ENCODE measurements around the gene HOXD9. TPM values are rescaled to one million over a fixed set of nuclear protein-coding genes. Genes with fewer than 3 reads are reported as not detected.

The HOXD9 gene
- 100 to 1,000 TPM in 1 of 4 donors, 10 to 100 TPM in 3; 58.0 to 106 (median 69.1) TPM for polyA plus RNA-seq (ENCODE audit: insufficient read length in 4 of 4)

DNA sequence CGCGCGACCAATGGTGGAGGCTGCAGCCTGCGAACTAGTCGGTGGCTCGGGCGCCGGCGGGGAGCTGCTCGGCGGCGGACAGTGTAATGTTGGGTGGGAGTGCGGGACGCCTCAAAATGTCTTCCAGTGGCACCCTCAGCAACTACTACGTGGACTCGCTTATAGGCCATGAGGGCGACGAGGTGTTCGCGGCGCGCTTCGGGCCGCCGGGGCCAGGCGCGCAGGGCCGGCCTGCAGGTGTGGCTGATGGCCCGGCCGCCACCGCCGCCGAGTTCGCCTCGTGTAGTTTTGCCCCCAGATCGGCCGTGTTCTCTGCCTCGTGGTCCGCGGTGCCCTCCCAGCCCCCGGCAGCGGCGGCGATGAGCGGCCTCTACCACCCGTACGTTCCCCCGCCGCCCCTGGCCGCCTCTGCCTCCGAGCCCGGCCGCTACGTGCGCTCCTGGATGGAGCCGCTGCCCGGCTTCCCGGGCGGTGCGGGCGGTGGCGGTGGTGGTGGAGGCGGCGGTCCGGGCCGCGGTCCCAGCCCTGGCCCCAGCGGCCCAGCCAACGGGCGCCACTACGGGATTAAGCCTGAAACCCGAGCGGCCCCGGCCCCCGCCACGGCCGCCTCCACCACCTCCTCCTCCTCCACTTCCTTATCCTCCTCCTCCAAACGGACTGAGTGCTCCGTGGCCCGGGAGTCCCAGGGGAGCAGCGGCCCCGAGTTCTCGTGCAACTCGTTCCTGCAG, at the start of gene HOXD9:
HOXD9 (plus strand) TSS at position 37 of the 728 bp plus-strand sequence; CDS start at position 87, 50 bp downstream.
- DNase-seq (ENCODE audit: low read depth in 4 of 4, low spot score in 3 of 4): no peak

DNA sequence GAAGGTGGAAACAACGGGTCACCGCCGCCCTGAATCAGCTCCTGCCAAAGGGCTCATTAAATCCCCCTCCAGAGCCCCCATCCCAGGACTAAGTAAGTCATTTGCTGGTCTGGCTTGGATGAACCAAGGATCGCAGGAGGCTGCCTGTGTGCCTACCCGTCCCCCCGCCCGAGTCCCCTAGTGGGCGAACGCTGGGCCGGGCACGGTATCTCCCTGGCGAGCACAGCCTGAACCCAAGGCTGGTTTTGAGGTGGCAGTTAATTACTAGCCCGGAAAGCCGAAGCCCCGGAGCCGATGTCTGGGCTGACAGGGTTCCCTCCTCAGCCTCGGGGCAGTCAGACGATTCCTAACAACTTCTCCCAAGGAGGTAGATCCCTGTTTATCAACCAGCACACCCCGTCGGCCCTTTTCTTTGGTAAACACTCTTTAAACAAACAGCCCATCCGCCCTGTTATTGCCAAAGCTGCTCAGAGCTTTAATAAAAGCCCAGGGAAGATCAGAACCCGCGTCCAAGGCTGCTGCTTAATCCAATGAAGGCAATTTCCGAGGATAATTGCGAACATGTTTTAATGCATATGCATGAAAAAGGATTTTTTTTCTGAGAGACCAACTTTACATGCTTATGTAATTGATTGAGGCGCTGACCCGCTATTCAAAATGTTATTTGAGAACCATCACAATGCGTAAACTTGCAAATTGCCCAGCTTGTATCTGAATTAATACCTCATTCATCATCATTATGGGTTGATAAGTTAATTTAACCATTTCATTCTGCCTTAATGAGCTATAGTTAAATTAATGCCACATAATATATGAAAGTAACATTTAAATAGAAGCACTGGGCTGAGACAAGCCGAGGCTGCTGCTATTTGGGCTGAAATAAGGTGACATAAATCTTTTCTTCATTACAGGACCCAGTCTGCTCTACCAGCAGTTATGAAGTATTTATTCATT, 49.3 kb upstream of the HOXD9 start:
- no peak for DNase-seq (ENCODE audit: low read depth in 4 of 4, low spot score in 3 of 4)

DNA sequence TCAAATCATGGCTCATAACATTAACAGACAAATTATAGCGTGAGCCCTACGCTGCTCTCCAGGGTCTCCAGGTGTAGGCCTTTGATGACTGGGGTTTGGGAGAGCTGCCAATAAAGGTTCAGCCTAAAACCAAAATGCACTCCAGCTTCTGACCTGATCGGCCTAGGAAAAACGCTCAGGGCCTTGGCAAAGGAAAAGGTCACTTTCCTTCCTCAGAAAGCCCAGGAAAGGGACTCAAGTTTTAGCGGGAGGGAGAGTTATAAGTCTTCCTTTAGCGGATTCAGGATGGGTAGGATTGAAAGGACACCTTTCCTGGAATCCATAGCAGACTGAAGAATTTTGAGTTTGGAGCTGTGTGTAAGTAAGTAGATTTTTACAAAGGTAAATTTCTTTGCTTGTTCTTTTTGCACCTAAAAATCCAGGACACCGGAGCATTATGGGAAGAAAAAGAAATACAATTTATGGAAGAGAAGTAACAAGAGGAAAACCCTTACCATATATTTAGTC, 47.5 kb upstream of the HOXD9 start:
- DNase-seq (ENCODE audit: low read depth in 4 of 4, low spot score in 3 of 4): no peak

DNA sequence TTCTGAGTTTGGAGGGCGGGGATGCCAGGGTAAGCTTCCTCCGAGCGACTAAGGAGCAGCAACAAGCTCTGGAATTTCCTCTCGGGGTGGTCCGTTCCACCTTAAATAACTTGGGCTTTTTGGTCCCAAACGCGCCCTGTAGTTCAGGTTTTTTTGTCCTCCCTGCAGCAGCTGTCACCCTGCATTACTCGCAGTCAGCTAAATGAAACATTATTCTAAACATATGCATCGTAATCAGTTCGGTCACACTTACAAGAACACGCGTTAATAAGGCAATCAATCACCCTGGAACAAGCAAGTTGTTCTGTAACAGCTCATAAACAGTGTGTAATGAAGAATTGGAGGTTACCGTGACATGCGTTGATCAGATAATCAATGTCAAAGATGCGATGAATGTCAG, 47.0 kb upstream of the HOXD9 start:
- DNase-seq (ENCODE audit: low read depth in 4 of 4, low spot score in 3 of 4): no peak

DNA sequence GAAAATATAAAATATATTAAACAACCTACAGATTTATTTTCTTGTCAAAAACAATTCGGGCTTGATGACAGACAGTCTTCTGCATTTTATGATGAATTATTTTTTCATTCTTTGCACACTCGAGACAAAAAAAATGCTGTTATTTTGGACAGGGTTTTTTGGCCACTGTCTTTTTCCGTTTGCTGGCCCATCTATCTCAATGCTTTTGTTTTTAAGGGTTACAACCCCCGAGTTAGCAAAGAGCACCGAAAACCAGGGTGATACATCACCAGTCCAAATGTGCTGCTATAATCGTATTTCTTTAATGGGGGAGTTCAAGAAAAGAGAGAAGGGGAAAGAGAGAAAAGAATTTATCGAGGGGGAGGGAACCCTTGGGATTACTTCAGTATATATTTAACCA, 46.5 kb upstream of the HOXD9 start:
- DNase-seq (ENCODE audit: low read depth in 4 of 4, low spot score in 3 of 4): no peak

DNA sequence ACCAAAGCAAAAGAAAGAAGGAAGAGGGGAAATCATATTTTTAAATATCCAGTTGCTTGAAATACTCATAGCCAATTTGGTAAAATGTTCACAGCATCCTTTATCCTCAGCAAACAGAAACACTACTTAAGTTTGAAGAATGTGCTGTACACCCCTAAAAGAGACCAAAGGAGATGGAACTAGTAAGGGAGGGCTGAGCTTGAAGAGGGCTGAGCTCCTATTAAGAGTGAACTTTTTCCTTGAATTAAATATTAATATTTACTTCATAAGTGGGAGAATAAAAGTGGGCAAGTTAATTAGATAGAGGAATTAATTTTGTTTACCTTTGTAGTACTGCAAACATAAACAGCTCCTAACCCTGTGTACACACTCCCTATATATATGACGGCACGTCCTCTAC, 45.7 kb upstream of the HOXD9 start:
- DNase-seq (ENCODE audit: low read depth in 4 of 4, low spot score in 3 of 4): no peak

DNA sequence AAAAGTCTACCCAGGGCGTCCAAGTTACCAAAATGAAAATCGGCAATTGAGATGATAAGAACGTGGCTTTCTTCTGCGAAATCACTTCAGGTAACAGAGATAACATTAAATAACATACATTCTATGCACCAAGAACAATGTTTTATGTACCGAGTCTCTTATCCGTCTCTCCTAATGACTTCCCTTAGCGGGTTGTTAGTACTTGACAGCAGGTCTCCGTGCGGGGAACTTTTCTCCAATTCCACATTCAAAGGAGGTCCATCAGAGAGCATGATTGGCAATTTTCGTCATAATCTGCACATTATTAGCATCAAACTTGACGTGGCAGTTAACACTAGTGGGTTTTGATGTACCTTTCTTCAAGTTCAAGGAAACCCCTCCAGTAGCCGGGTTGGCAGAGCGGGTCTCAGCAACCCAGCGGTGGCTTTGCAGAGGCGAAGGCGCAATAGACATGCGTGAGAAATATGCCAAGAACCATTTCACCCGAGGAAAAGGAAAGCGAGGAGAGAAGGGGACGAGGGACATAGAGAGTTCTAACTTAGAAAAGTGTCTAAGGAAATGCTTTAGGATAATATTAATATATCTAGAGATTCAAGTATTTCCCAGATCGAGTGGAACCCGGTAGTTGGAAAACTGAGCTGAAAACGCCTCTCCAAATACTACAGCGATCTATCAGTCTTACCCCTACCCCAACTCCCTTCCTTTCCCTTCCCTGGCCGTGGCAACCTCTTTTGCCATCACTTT, 43.8 kb upstream of the HOXD9 start:
- no peak for DNase-seq (ENCODE audit: low read depth in 4 of 4, low spot score in 3 of 4)

DNA sequence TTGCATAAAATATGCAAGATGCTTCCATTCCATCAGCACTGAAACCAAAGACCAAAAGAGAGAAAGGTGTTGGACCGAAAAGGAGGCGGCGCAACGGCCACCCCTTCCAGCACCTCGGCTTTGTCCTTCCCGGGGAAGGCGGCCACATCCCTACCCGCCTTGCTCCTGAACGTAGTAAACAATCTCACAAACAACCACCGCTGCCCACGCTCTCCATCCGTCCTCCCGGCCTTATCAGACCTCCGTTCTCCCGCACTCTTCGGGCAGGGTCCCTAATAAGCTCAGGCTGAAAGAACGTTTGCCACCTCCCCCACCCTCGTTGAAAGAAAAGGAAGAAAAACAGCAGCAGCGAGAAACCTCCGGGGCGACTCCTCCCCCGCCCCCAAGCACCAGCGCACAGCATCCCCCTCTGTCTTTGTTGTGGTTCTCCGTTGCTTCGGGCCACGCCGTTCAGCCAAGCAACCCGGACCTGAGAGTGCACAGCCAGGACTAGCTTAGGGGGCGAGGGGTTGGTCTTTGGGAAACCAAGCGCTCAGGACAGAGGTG, 43.2 kb upstream of the HOXD9 start:
- no peak for DNase-seq (ENCODE audit: low read depth in 4 of 4, low spot score in 3 of 4)

DNA sequence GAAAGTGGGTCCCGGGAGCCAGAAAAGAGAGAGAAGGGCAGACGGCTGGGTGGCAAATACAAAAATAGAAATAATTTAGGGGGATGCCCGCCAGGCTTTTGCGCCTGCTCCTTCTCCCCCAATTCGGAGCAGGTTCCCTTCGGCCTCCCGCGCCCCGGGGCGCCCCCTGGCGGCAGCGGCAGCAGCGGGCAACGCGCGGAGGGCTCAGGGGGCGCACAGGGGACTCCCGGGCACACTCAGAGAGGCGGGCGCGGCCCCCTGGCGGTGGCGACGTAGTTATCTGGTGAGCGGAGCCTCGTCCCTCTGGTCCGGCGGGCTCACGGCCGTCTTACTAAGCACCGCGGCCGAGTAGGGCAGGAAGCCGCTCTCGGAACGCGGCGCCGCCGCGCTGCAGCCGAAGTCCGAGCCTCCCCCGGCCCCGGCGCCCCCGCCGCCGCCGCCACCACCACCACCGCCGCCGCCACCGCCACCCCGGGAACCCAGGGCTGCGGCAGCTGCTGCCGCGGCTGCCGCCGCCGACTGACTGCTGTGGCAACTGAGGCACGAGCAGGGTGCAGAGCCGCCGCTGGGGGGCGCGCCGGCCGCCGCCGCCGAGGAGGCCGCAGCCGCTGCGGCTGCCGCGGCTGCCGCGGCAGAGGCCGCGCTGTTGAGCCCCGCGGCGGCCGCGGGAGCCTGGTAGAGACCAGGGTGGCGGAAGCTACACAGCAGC, 42.5 kb upstream of the HOXD9 start:
- DNase-seq (ENCODE audit: low read depth in 4 of 4, low spot score in 3 of 4): no peak

DNA sequence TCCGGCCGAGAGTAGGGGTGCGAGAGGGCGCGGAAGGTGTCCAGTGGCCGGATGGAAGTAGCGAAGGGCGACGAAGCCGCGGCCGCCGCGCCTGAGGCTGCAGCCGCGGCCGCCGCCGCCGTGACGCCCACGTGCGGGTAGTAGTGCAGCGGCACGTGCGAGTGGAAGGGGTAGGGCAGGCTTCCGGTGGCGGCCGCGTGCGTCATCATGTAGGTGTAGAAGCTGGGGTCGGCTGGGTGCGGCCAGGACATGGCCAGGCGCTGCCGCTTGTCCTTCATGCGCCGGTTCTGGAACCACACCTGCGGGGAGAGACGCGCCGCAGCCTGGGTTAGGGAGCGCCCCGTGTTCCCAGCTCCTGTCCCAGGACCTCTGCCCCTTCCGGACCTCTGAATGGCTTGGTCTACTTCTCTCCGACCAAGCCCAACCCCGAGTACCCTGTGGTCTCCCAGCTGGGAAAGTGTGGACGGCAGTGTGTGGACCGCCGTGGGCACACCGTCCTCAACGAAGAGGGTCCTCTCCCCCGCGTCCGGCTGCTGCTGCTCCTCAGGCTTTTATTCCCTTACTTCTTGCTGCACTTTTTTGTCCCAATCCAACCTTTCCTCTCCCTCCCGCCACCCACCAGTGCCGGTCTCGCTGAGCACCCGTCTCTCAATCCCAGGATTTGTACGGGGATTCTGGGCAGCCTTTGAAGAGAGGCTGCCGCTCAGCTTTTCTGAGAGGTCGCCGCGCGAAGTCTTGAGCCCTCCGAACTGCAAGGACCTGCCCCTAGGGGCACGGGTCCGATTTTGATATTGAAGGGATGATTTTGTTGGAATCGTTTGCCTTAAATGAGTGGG, 41.8 kb upstream of the HOXD9 start:
- DNase-seq (ENCODE audit: low read depth in 4 of 4, low spot score in 3 of 4): no peak

DNA sequence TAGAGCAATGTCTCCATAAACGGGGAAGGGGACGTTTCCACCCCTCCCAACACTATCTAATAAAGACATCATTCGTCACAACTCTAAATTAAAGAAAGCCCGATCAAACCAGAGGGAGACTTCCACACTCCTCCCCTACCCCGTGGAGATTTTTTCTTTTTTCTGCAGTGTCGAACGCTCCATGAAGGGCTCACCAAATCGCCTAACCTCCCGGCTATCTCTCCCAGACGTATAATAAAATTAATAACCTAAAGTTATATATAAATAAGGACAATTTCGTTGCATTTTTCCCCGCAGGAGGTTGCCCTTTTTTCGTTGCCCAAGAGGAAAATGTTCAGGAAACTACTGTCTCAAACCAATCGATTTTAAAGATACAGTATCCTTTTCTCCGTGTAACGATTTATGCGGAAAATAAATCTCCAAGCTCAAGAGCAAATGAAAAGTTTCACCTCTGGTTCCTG, 41.1 kb upstream of the HOXD9 start:
- no peak for DNase-seq (ENCODE audit: low read depth in 4 of 4, low spot score in 3 of 4)

DNA sequence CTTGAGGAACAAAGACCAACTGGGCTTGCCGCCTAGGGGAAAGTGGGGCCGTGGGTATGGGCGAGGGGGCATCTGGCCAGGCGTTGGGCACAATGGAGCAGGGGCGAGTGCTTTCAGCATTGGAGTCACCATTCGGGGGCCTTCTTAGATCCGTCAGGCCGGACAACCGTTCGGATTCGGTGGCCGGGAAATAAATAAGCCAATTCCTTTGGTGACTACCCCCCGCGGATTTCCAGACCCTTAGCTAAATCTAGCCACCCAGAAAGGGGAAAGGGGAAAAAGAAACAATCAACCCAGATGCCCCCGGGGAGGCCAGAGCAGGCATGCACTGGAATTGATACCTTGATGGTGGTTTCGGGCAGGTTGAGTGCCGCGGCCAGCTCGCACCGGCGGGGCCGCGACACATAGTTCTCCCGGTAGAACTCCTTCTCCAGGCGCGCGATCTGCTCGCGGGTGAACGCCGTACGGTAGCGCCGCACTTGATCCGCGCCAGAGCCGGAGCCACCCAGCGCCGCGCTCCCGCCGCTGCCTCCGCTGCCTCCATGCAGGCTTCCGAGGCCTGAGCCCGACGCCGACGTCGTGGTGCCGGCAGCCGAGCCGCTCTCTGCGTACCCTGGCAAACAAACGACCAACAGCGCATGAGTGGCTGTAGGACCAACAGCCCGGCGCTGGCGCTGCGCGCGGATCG, 40.5 kb upstream of the HOXD9 start:
- no peak for DNase-seq (ENCODE audit: low read depth in 4 of 4, low spot score in 3 of 4)

DNA sequence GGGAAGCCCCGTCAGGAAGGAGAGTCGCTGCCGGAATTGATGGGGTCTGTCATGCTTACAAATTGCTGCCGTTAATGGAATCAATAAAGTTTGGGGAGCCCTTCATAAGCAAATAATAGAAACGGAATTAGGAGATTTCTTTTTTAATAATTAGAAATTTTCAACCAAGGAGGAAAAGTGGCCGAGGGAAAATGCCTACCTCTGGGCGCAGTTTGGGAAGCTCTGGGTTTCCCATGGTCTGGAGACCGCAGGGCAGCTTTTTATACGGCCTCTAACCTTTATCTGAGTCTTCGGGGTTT, 40.0 kb upstream of the HOXD9 start:
- DNase-seq (ENCODE audit: low read depth in 4 of 4, low spot score in 3 of 4): no peak

DNA sequence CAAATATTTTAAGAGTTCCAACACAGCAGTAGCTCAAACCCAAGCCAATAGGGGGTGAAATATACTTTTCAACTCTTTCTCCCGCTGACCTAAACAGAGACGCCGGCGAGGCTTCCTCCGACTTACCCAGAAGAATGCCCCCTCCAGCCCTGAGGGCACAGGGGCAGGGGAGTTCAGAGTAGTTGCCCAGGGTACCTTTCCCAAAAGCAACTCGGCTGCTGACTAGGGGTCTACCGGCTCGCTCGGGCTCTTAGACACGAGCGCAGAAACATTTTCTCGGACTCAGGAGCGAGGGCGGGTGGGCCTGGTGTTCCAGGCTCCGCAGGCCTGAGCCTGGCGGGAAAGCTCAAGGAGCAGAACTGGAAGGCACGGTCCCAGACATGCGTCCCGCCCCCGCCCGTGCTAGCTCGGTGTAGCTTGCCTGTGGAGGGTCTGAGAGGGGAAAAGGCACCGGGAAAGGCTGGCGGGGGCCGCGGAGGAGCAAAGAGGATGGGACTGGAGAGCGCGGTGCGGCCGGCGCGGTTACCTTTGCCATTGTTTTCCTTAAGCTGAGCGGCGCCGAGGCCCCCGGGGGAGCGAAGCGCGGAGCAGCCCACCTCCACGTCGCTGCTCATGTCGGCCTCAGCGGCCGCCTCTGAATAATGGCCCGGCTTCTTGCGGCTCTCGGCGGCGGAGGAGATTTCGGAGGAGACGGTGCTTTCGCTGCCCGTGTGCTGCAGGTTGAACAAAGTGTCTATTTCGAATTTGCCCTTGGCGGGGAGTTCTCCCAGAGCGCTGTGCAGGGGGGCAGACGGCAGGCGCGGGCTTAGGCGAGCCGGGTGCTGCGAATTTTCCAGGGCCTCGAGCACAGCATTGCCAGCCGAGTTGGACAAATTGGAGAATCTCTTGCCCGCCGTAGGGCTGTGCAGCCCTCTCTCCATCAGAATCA, 39.4 kb upstream of the HOXD9 start:
- no peak for DNase-seq (ENCODE audit: low read depth in 4 of 4, low spot score in 3 of 4)

DNA sequence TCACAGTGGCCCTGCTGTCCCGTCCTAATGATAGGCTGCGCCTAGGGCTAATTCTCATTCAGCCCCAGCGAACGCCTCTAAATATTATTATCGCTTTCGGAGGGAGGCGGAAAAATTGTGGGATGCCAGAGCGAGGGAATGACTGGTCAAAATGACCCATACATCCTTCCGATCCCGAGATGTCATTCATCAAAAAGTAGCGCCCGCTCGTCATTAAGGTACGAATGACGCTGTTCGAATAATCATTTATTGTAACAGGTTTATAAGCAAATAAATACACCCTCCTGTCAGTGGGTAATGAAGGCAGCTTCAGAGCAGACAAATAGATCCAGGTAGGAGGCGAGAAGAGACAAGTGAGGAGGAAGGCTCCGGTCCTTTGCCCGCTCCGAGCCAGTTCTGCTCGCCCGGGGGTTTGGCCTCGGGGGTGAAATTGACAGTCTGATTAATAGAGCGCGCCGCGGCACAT, 38.7 kb upstream of the HOXD9 start, which contains the start of gene EVX2:
EVX2 (minus strand) TSS at position 167 of the 466 bp plus-strand sequence. CDS start 186 bp downstream, outside the sequence.
- DNase-seq (ENCODE audit: low read depth in 4 of 4, low spot score in 3 of 4): no peak

DNA sequence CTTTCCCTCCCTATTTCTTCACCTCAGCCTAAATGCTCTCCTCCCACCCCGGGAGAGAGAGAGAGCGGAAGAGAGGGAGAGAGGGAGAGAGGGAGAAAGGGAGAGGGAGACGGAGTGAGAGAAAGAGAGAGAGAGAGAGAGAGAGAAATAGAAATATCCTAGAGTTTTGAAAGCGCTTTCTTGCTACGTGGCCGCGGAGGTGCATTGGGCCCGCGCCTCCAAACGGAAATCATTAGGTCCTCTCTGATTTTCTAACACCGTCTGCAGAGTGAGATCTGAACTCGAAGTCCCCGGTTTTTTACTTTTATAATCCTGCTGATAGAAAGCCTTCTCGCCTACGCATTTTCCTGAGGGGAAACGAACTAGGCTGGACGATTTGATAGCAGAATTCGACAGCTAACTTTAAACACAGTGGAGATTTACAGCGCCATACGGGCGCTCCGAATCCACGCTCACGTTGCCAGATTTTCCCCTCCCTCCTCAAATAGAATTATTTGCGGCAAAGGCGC, 37.9 kb upstream of the HOXD9 start:
- no peak for DNase-seq (ENCODE audit: low read depth in 4 of 4, low spot score in 3 of 4)

Data from left renal pelvis (tissue), 4 donors.